ENCODE data around the gene LRRC10B.
A peak's percentile ranks its signal among the peaks of the same experiment; 100 is the strongest.

LRRC10B gene

DNA sequence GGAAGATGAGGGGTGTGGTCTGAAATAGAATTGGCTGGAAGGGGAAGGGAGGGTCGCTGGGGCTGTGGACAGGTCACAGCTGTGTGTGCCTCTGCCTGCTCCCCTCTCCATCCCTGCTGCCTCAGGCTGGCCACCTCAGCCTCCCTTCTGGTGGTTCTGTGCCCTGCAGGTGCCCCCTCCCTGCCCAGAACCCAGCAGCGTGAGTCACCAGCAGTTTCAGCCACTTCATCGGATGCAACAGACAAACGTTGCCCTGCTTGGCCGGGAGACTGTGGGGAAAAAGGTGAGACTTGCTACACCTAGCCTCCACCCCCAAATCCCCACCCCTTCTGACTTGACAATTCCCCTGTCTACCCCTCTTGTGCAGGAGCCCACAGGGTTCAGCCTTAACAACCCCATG lies 21.8 kb upstream of the LRRC10B start:
- no peak for DNase-seq (ENCODE audit: low spot score)

DNA sequence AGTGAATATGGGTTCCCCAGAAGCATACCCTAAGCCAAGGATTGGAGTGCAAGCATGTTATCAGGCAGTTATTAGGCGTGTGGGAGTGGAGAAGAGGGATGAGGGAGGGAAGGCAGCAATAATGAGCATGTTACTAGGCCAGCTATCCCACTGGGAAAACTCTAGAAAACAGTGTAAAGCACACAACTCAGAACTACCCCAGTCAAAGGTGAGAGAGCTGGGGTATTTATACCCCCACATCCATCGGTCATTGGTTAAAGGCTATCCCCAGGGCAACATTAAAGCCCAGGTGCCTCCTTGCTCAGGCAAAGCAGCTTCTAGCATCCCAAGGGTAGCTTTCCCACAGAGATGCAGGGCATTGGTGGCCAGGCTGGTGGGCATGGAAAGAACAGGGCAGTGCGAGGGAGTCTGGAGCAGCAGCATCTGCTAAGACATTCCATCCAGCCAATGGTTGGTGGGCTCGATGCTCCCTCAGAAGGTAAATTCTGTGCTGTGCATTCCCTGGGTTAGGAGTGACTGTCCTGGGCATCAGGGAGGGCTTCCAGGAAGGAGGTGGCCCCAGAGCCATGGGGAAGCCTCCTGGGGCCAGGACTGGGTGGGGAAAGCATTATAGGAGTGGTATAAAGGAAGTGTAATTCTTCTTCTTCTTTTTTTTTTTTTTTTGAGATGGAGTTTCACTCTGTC lies 21.1 kb upstream of the LRRC10B start:
- no peak for DNase-seq (ENCODE audit: low spot score)

DNA sequence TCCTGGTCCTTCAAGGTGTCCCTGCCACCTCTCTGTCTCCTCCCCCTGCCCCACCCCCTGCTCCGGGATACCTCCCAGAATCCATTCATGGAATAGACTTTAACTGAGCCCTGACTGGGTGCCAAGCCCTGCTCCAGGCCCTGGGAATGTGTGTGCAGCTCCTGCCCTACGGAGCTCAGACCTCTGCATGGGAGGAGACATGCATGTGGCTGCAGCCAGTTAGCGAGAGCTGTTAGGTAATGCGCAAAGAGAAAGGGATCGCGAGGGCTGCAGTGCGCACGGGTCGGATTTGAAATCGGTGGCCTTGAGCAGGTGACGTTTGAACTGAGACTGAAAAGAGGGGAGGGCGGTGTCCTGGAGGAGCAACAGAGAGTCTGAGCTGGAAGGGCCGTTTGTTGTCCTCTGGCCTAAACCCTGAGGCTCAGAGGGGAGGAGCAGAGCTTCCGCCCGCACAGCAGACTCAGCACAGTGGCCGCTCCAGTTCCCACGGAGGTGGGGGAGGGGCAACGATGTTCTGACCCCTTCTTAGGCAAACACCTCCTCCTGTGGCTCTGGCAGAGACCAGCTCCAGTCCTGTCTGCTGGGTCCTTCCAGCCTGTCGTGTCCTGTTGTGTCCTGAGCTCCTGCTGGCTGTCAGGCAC lies 19.8 kb upstream of the LRRC10B start:
- peak; percentile 69 for DNase-seq (ENCODE audit: low spot score)

DNA sequence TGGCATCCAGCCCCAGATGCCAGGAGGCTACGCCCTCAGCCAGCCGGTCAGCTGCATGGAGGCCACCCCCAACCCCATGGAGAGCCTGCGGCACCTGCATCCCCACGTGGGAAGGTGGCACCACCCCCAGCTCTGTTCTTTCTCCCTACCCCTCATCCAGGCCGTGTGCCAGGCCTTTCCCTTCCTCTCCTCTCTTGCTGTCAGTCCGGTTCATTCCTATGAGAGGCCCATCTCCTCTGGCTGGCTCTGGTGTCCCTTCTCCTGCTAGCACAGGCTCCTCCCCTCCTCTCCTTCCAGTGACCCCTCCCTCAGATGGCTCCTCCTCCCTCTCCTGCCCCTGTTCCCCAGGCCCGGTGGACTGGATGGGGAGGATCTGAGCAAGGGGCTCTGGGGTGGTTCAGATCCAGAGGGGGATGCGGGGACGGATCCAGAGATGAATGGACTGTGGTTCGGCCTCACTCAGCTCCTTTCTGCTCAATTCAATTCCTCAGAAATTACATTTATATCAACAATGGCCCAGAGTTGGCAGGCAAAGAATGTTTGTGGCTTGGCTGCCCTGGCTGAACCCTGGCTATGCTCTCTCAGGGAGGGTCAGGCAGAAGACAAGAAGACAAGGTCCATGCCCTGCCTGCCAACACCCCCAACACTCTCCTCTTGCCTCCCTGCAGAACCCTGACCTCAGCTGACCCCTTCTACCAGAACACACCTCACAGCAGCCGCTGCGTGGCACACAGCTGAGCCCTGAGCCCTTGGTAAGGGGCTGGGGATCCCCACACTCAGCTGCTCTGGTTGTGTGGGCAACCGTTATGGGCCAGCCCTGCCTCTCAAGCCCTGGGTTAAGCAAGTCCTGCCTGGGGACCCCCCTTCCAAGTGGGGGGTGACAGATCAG lies 18.5 kb upstream of the LRRC10B start:
- DNase-seq (ENCODE audit: low spot score) = peak; percentile 67

DNA sequence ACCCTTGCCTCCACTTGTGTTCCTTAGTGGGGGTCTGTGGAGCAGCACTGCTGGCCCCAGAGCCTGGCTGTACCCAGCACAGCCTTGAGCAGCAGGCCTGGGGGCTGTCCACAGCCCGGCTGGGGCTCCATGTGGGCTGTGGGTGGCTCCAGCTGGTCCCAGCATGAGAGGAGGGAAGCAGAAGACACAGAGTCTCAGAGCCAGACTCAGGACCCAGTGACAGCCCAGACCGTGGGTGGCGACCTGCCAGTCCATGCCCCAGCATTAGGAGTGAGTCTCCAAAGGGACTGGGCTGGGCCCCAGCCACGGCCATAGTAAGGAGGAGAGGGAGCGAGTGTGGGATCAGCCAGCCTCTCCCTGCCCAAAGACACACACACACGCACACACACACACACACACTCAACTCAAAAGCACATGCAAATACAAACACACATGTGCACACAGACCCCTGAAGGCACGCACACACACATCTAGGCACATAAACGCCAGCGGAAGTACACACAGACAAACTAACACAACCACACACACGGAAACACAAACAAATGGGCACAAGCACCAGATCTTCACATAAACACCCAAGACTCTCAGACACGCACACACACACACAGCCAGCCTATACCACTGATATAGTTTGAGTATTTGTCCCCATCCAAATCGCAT lies 16.7 kb upstream of the LRRC10B start:
- no peak for DNase-seq (ENCODE audit: low spot score)

DNA sequence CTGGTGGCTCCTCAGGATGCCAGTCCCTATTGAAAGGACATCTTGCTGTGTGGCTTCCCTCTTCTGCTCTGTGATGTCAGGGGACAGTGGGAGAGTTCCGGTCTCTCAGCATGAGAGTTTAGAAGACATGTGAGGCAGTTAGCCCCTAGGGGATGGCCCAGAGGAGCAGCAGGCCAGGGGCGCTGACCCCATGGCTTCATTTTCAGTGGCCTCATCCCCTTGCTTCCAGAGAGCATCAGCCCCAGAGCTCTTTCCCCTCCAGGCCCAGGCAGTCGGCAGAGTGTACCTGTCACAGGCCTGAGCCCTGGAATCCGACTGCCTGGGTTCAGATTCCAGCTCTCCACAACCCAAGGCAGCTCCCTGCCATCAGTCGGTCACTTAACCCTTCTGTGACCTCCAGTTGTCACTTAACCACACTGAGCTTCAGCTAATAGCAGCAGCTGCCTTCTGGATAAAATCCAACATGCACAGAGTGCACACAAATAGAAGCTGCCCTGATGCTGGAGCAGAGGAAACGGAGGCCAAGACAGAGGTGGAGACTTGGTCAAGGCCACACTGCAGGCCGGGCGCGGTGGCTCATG lies 14.1 kb upstream of the LRRC10B start:
- no peak for DNase-seq (ENCODE audit: low spot score)

DNA sequence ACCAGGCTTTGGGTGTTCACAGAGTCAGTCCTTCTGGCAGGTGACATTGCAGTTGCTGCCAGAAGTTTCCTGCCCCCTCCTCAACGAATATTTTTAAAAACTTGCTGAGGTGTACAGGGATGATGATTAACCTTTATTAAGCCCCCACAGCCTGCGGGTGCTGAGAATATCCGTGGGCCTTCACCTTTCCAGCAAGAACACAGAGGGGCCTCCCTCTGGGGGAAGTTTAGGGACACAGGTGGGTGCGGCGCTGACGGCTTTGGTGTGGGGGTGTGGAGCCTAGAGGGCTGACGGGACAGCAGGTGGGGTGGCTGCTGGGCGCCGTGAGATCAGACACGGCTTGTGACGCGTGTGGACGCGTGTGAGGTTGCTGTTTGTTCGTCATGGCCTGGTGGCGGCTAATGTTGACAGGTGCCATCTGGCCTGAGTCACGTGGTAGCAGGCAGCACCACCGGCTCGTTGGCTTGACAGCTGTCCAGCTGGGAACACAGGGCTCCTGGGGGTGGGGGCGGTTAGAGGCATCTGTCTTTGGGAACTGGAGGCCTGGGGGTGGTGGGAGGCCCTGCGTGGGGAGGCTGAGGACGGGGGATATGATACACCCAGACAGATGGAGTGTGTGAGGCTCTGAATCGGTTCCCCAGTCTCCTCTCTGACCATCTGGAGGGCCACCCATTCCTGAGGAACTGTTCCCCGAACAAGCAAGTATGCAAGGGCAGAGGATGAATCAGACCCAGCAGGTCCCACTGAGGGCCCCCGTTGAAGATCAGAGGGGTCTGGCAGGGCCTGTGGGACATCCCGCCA lies 12.5 kb upstream of the LRRC10B start:
- no peak for DNase-seq (ENCODE audit: low spot score)

DNA sequence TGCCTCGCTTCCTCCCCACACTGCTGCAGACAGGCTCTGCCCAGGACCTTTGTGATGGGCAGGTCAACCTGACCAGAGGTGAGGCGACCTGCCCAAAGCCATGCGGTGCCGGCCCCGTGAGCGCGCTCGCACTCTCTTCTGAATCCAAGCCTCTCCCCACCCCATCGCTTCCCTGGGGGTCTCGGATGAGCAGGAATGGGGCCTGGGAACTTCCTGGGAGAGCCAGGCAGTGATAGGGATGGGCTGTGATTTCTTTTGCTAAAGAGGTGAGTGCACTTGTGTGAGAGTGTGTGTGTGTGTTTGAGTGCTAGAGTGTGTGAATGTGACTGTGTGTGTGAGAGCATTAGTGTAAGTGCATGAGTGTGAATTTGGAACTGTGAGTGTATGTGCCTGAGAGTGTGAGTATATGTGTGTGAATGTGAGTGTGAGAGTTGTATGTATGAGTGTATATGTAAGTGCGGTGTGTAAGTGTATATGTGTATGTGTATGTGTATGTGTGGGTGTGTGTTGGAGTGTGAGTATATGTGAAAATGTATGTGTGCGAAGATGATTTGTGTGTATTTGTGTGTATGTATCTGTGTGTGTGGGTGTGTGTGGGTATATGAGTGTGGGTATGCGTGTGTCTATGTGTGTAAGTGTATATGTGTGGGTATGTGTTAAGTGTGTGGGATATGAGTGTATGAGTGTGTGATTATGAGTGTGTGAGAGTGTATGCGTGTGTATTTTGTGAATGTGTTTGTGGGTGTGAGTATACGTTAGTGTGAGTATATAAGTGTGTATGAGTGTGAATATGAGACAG lies 11.7 kb upstream of the LRRC10B start:
- DNase-seq (ENCODE audit: low spot score) = no peak

DNA sequence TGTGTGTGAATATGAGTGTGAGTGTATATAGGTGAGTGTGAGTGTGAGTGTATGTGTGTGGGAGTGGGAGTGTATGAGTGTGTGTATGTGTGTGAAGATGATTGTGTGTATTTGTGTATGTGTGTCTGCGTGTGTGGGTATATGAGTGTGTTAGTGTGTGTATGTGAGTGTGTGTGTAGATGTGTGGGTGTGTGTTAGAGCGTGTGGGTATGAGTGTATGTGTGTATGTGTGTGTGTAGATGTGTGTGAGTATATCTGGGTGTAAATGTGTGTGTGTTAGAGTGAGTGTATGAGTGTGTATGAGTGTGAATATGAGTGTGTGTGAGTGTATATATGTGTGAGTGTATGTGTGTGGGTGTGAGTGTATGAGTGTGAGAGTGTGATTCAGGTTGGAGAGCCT lies 11.1 kb upstream of the LRRC10B start:
- DNase-seq (ENCODE audit: low spot score) = no peak

DNA sequence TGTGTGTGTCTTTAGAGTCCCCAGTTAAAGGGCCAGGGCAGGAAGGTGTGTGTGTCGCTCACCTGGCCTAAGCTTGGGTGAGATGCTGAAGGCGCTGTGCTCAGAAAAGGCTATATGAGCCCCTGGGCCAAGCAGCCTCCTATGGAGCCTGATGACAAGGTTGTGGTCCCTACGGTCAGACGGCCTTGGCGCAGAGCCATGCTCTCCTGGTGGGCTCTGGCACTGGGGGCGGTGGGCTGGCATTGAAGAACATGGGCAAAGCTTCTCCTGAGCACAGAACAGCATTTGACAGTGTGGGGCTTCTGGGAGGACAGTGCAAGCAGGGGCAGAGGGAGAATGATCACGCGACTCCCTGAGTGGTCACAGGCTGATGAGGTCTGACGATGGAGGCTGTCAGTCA lies 10.7 kb upstream of the LRRC10B start:
- no peak for DNase-seq (ENCODE audit: low spot score)

DNA sequence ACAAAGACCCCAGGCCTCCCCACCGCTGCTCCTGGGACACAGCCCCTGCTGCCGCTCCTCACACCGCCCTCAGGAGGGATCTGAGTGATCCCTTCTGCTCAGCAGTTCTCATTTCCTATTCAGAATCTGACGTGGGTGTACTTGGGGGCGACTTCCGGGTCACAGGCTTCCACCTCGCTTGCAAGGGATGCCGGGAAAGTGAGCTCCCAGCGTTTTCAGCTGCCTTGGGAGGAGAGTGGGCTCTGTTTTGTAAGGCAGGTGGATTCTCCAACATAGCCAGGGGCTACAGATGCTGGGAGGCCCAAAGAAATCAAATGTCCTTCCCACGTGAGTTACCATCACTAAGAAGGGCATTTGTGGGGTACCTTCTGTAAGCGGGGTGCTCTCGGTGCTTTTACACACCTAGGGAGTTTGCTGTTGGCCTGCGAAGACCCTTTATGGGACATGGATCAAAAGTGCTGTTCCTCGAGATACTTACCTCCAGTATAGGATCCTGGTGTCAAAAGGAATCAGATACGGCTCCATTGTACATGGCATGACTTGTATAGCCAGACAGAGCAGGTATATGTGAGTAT lies 9.7 kb upstream of the LRRC10B start:
- DNase-seq (ENCODE audit: low spot score) = no peak

DNA sequence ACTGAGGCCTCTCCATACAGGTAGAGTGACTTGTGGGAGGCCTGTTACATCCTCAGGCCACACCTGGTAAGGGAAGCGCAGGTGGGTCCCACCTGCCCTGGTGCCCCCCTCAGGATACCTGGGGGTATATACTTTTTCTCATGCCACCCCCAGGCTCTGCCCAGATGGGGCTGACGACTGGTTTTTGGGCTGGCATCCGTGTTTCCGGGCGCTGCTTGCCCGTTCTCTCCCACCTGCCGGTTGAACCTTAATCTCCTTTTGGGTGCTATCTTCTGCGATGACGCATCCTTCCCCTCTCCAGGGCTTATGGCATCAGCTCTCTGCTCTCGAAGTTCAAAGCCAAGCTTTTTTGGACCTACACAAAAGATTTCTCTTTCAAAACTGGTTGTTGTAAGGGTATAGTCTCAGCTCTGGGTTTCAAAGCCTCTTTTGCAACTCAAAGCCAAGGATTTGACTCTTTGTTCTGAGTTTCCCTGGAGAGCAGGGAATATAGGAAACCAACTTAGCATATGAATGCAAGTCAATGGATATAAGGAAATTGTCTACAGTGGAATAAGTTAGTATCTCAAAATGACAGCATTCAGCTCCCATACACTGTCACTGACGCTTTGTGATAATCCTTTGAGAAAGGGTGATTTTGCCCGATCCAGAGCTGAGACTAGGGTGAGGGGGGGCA lies 8.6 kb upstream of the LRRC10B start:
- no peak for DNase-seq (ENCODE audit: low spot score)

DNA sequence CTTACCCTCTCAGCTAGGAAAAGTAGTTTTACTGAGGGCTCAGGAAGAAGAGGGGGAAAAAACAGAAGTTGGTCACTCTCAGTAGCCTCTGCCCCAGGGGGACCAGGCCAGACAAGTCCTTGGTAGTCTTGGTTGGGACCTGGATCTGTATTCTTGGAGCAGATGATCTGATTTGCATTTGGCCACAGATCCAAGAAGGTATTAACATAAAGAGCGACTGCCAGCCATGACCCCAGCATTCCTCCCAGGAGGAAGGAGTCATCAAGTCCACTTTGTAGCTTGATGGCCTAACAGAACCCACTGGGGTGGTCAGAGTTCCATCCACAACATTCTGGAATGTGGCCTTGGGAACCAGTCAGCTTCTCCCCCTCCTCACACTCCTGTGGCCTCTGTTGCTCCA lies 6.0 kb upstream of the LRRC10B start:
- DNase-seq (ENCODE audit: low spot score) = no peak

DNA sequence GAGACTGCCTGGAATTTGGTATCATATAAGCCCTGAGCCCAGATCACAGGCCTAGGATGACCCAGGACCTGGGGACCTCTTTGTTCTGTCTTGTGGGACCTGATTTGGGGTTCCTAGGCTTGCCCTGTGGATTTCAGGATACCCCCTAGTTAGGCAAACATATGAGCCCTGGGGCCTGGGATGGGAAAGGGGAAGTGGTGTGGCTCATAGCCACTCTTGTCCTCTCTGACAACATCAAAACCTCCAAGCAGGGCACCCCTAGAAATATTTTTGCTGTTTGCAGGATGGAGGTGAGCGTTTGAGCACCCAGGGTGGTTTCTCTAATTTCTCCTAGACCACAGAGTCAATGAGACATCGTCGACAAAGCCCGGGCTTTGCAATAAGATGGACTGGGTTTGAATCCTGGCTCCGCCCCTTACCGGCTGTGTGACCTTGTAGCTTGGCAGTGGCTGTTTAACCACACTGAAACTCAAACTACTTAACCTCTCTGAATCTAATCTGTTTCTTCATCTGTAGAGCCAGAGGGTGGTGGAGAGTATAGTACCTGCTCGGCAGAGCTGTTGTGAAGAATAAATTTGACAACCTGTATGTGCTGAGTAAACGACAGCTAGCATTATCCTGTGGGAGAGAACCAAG lies 5.3 kb upstream of the LRRC10B start:
- no peak for DNase-seq (ENCODE audit: low spot score)

DNA sequence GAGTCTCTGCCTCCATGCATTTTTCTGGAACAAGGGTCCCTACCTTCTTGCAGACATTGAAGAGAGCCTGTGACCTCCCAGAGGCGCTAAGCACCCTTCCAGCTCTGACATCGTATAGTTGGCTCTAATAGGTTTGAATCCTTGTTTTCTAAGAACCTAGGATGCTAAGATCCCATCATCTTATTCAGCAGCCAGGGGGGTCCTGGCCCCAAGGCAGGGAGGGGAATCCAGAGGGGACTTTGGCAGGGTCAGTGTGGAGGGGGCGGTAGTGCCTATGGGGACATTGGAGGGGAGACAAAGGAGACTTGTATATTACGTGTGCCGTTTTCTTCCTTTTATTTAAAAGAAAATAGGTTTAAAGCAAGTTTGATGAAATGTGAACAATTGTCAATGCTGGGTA lies 3.4 kb upstream of the LRRC10B start:
- no peak for DNase-seq (ENCODE audit: low spot score)

DNA sequence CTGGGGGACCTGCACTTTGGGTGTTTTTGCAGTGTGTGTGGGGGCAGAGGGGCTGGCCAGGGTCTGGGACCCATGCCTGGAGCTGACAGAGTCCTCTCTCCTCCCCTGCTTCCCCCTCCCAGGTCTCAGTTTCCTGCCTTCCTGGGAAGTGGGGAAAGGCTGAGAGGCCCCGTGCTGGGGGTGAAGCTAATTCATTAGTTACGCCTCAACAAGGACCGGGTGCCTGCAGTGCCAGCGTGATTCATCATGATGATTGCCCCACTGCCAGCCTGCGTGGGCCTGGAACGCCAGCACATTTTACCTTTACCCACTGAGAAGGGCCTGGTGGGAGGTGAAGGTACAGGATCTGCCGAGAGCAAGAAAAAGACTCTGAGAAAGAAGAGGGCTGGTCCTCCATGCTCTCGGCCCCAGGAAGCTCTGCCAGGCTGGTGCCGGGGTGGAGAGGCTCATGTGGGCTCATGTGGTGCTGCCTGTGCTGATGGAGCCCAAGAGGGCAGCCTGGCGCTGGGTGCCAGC lies 2.9 kb upstream of the LRRC10B start:
- DNase-seq (ENCODE audit: low spot score) = no peak

DNA sequence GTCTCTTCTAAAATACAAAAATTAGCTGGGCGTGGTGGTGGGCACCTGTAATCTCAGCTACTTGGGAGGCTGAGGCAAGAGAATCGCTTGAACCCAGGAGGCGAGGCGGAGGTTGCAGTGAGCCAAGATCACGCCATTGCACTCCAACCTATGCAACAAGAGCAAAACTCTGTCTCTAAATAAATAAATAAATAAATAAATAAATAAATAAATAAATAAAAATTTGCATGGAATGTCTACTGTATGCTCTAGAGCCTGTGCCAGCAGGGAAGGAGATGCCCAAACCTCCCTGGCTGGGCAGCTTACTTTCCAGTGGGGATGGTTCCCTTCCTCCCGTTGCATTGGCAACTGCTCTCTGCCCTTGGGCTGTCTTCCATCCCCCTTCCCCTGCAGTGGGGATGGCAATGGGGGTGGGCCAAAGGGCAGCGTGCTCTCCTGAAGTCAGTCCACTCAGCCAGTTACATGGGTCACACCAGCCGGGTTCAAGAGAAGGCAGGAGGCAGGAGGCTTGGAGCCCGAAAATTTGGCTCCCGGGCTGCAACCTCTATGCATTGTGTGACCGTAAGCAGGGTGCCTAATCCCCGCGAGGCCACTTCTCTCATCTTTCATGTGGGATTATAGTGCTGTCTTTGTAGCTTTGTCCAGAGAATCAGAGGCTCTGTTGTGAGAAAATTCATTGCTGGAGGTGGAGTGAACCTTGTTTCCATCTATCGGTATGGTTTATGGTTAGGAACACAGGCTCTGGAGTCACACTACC lies 1.4 kb upstream of the LRRC10B start:
- DNase-seq (ENCODE audit: low spot score) = no peak
